T-helper 17 cell (primary cell): ENCODE results near the gene JAG1. TPM values are rescaled to one million over a fixed set of nuclear protein-coding genes. Genes with fewer than 3 reads are reported as not detected.

ENCODE experiments used
- ATAC-seq: fragments of 150-1000 bp; cut with Tn5 transposase; 2 replicates; pipeline ENCODE4 v1.10.0; 2021; ENCODE audit warnings: mild to moderate bottlenecking, moderate library complexity
- DNase-seq, 3 donors: peaks; one replicate each; pipeline versions ENCODE4 v3.0.0 to v3.0.0-alpha.2; 2020 to 2021
- H3K9me3 ChIP-seq: one replicate; pipeline ENCODE4 v1.7.0; 2013; ENCODE audit warnings: low read length, mild to moderate bottlenecking; ENCODE audit not compliant: control insufficient read depth, poor library complexity, severe bottlenecking
- H3K27ac Mint-ChIP-seq: one replicate; pipeline ENCODE4 v1.8.0; 2022; ENCODE audit warnings: mild to moderate bottlenecking, moderate library complexity, mixed read lengths
- H3K27me3 Mint-ChIP-seq: one replicate; pipeline ENCODE4 v1.8.0; 2022; ENCODE audit warnings: mixed read lengths
- H3K36me3 Mint-ChIP-seq: one replicate; pipeline ENCODE4 v1.8.0; 2022; ENCODE audit warnings: low read depth, mixed read lengths
- H3K4me1 Mint-ChIP-seq: one replicate; pipeline ENCODE4 v1.8.0; 2022; ENCODE audit warnings: mild to moderate bottlenecking, mixed read lengths
- H3K4me3 Mint-ChIP-seq: one replicate; pipeline ENCODE4 v1.8.0; 2022; ENCODE audit warnings: mild to moderate bottlenecking, moderate library complexity, mixed read lengths
- total RNA-seq, 4 donors: library from RNA in 2 of 4; stranded (reverse) in 2 of 4; gene quantifications; one replicate each; pipeline ENCODE4 v1.2.3 and lab custom pipeline; 2022 to 2026

JAG1 gene
- total RNA-seq, 2 donors from 2014 or later, result 4.3 to 4.6 TPM

- ATAC-seq, result no peak
These were observed 13.1 kb downstream of the JAG1 start for GRCh38 chr20:10660661-10661060.

GRCh38 chr20:10659651-10660601 lies 13.9 kb downstream of the JAG1 start:
- Mint-ChIP-seq H3K4me3 (no peak overlapping the region), H3K27ac (no peak overlapping the region), H3K27me3 (peaks cover 67% of the 10 kb centered on the region), H3K4me1 (no peaks in the 10 kb centered on the region), H3K36me3 (peaks cover 2% of the 10 kb centered on the region)
- ATAC-seq (no peak), DNase-seq (no peak)
- no peaks in the 10 kb centered on the region for H3K9me3 ChIP-seq

More at GRCh38 chr20:10660661-10661060, 13.1 kb downstream of the JAG1 start:
- DNase-seq, result no peak
- H3K9me3 ChIP-seq, result no peaks in the 10 kb centered on the region
- H3K27ac Mint-ChIP-seq, result no peak overlapping the region
- no peak overlapping the region for H3K4me3 Mint-ChIP-seq
- H3K4me1 Mint-ChIP-seq, result no peaks in the 10 kb centered on the region
- peaks cover 2% of the 10 kb centered on the region for H3K36me3 Mint-ChIP-seq
- peaks cover 63% of the 10 kb centered on the region for H3K27me3 Mint-ChIP-seq

DNA sequence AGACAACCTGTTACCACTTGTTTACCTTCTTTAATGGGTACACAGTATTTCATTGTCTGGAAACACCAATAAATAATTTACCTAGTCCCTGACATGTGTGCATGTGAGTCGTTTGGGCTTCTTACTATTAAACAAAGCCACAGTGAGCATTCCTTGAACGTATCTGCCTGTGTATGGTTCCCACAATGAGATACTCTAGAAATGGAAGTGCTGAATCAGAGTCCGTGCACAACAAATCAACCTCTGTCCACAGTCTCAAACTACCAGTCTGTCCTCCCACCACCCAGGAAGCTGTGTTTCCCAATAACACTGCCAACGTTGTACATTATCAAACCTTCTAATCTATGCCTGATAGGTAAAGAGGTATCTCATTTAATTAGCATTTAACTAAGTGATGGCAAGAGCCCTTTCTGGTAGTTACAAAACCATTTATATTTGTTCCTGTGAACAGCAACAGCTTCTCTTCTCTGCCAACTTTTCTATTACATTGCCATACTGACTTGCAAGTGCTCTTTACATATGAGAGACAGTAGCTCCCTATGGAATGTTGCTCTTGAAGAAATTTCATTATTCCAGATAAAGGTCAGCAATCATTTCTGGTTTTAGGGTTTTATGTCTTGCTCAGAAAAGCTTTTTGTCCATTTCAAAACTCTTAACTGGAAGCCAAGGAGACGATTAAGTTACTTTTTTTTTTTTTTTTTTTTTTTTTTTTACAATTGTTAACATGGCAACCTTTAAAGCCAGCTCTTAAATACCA lies 14.7 kb downstream of the JAG1 start:
- no peak for ATAC-seq

DNA sequence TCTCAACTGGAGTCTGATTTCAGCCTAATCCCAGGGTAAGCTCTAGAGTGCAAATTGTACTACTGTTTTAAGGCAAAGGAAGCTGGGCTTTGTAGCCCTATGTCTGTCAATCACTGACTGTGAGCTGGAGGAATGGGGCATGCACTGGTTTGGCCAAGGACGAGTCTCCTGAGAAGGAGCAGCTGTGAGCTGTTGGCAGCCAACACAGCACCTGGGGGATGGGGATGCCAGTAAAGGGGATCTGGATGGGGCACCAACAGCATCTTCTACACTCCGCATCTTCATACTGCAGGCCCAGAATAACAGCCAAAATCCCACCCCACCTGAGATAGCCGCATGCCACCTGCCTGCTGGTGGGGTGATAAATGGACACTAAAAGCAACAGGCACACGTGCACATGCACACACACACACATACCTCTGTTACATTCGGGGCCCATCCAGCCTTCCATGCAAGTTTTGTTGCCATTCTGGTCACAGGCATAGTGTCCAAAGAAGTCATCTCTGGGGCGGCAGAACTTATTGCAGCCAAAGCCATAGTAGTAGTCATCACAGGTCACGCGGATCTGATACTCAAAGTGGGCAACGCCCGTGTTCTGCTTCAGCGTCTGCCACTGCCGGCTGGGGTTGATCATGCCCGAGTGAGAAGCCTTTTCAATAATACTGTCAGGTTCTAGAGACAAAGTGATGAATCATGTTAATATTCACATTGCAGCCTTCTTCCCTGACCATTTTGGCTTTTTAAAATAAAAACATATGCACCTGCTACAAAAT lies 15.6 kb downstream of the JAG1 start:
- H3K27me3 Mint-ChIP-seq, result peaks cover 62% of the 10 kb centered on the region
- no peak overlapping the region for H3K4me3 Mint-ChIP-seq
- DNase-seq, result no peak
- peaks cover 2% of the 10 kb centered on the region for H3K36me3 Mint-ChIP-seq
- no peak for ATAC-seq
- H3K4me1 Mint-ChIP-seq, result no peaks in the 10 kb centered on the region
- no peak overlapping the region for H3K27ac Mint-ChIP-seq
- no peaks in the 10 kb centered on the region for H3K9me3 ChIP-seq

More for the DNA sequence above, 14.7 kb downstream of the JAG1 start:
- Mint-ChIP-seq H3K27ac (no peak overlapping the region), H3K4me1 (no peaks in the 10 kb centered on the region), H3K27me3 (peaks cover 67% of the 10 kb centered on the region), H3K36me3 (peaks cover 2% of the 10 kb centered on the region), H3K4me3 (no peak overlapping the region)
- no peak for DNase-seq
- no peaks in the 10 kb centered on the region for H3K9me3 ChIP-seq

GRCh38 chr20:10657453-10657852 lies 16.3 kb downstream of the JAG1 start:
- H3K4me3 Mint-ChIP-seq, result no peak overlapping the region
- ATAC-seq (no peak), DNase-seq (no peak)
- peaks cover 2% of the 10 kb centered on the region for H3K36me3 Mint-ChIP-seq
- H3K27ac Mint-ChIP-seq, result no peak overlapping the region
- no peaks in the 10 kb centered on the region for H3K9me3 ChIP-seq
- no peaks in the 10 kb centered on the region for H3K4me1 Mint-ChIP-seq
- H3K27me3 Mint-ChIP-seq, result peaks cover 55% of the 10 kb centered on the region

DNA sequence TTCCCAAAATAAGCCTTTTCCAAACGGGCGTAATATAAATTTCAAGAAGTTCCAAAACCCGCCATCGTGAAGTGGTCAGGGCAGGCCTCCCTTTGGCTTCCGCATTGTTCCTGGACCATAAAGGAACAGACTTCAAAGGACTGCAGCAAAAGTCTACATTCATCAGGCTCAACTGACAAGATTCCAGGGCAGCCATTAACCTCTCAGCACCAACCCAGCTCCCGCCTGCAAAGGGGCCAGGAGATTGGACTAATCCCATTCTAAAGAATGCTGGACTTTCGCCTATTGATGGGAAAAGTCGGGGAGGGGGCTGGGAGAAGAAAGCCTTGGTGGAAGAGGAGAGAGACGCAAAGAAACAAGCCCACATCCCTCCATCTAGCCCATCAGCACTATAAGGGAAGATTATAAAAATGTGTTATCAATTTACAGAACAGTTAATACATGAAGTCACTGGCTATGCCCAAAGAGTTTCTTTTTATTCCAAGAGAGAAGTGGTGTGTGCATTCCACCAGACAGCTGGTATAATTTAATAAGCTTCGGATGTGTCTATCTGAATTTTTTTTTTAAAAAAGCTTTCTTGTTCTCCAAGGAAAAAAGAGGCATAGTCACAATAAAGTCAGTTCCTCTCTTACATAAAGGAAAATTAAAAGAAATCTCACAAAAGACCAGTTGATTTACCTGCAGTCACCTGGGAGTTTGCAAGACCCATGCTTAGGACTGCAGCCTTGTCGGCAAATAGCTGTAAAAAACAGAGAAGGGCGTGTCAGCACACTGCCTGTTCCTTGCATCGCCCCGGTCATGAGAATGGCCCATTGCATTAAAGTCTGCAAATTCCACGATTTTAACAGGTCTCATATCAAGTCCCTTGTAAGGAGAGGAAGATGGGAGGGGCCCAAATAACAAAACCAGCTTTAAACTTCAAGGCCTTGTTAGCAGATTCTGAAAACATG lies 17.8 kb downstream of the JAG1 start:
- Mint-ChIP-seq H3K4me3 (no peak overlapping the region), H3K4me1 (no peaks in the 10 kb centered on the region), H3K36me3 (no peaks in the 10 kb centered on the region), H3K27me3 (peaks cover 46% of the 10 kb centered on the region), H3K27ac (no peak overlapping the region)
- DNase-seq, result no peak
- ATAC-seq, result no peak
- H3K9me3 ChIP-seq, result no peaks in the 10 kb centered on the region

GRCh38 chr20:10654630-10655029 lies 19.2 kb downstream of the JAG1 start:
- Mint-ChIP-seq H3K27ac (no peak overlapping the region), H3K4me1 (no peaks in the 10 kb centered on the region), H3K36me3 (no peaks in the 10 kb centered on the region), H3K4me3 (no peak overlapping the region), H3K27me3 (peaks cover 46% of the 10 kb centered on the region)
- H3K9me3 ChIP-seq, result no peaks in the 10 kb centered on the region
- no peak for ATAC-seq
- no peak for DNase-seq

DNA sequence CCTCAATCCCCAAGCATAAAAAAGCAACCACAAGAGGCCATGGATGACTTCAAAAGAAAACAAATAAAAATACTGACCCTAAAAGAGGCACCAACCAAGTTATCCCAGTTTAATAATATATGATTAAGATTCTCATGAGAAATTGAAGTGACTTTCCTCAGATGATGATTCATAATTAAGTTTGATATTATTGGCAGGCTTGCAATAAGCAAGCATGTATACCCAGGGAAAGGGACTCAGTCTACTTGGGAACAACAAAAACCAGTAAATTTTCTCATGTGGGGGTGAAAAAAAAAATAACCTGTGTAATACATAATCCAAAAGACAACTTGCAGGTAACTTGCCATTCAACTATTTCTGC lies 19.6 kb downstream of the JAG1 start:
- Mint-ChIP-seq H3K4me1 (no peaks in the 10 kb centered on the region), H3K27ac (no peak overlapping the region), H3K36me3 (no peaks in the 10 kb centered on the region), H3K4me3 (no peak overlapping the region), H3K27me3 (peaks cover 50% of the 10 kb centered on the region)
- ATAC-seq (no peak), DNase-seq (no peak)
- no peaks in the 10 kb centered on the region for H3K9me3 ChIP-seq

GRCh38 chr20:10653599-10654249 lies 20.1 kb downstream of the JAG1 start:
- Mint-ChIP-seq H3K4me1 (no peaks in the 10 kb centered on the region), H3K4me3 (no peak overlapping the region), H3K27ac (no peak overlapping the region), H3K36me3 (no peaks in the 10 kb centered on the region), H3K27me3 (peaks cover 51% of the 10 kb centered on the region)
- H3K9me3 ChIP-seq, result no peaks in the 10 kb centered on the region
- DNase-seq (no peak), ATAC-seq (no peak)

GRCh38 chr20:10652660-10653261 lies 21.0 kb downstream of the JAG1 start:
- Mint-ChIP-seq H3K4me3 (no peak overlapping the region), H3K27me3 (peaks cover 49% of the 10 kb centered on the region), H3K4me1 (no peaks in the 10 kb centered on the region), H3K36me3 (no peaks in the 10 kb centered on the region), H3K27ac (no peak overlapping the region)
- DNase-seq (no peak), ATAC-seq (no peak)
- no peaks in the 10 kb centered on the region for H3K9me3 ChIP-seq

DNA sequence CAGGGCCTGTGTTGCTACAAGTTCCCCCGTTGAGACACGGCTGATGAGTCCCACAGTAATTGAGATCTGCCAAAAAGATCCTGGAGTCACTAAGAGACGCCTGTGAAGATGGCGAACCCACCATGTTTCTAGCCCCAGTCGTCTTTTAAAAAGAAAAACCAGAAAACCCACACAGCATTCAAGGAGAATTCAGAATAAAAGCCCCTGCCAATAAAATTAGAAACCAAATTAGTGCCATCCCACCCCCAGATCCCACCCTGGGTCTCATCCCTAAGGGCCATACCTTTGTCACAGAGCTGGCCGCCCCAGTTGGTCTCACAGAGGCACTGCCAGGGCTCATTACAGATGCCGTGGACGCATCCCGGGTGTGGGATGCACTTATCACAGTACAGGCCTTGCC lies 21.6 kb downstream of the JAG1 start:
- ATAC-seq (no peak), DNase-seq (no peak)
- H3K27me3 Mint-ChIP-seq, result peaks cover 50% of the 10 kb centered on the region
- H3K9me3 ChIP-seq, result no peaks in the 10 kb centered on the region
- H3K27ac Mint-ChIP-seq, result no peak overlapping the region
- no peaks in the 10 kb centered on the region for H3K36me3 Mint-ChIP-seq
- H3K4me3 Mint-ChIP-seq, result no peak overlapping the region
- no peaks in the 10 kb centered on the region for H3K4me1 Mint-ChIP-seq
